Lower lobe of right lung (tissue), 2 donors: ENCODE data around the gene RNF144A. TPM values are rescaled to one million over a fixed set of nuclear protein-coding genes. Genes with fewer than 3 reads are reported as not detected.

Experiments used
- ATAC-seq, 2 donors: fragments of 200-7000 bp; cut with Tn5 transposase; one replicate each; pipeline ENCODE4 v1.9.1; 2020 to 2022; ENCODE audit warnings: mild to moderate bottlenecking in 2 of 2, moderate library complexity in 2 of 2
- DNase-seq: peaks from one replicate; pipeline ENCODE4 v3.0.0-alpha.2; 2020
- H3K27ac ChIP-seq: fragments of 200-600 bp; one replicate; pipeline ENCODE4 v1.8.0; 2022
- H3K27me3 ChIP-seq: fragments of 200-600 bp; one replicate; pipeline ENCODE4 v1.8.0; 2022; ENCODE audit warnings: low read depth
- H3K36me3 ChIP-seq: fragments of 200-600 bp; one replicate; pipeline ENCODE4 v1.8.0; 2022; ENCODE audit warnings: mild to moderate bottlenecking
- H3K4me1 ChIP-seq: fragments of 200-600 bp; one replicate; pipeline ENCODE4 v1.8.0; 2022
- H3K4me3 ChIP-seq: fragments of 200-600 bp; one replicate; pipeline ENCODE4 v1.8.0; 2022; ENCODE audit warnings: mild to moderate bottlenecking
- H3K9me3 ChIP-seq: fragments of 200-600 bp; one replicate; pipeline ENCODE4 v1.8.0; 2022
- CTCF ChIP-seq: fragments of 200-600 bp; IDR thresholded peaks from one replicate; pipeline ENCODE4 v1.8.0; 2022; ENCODE audit warnings: antibody characterized with exemption, mild to moderate bottlenecking
- intact Hi-C: fragments of 100-400 bp; cut with DNase I; formaldehyde crosslinking; loops from one replicate; pipeline ENCODE4 v1.11.0; 2022
- total RNA-seq: library from RNA; stranded (reverse); fragmentation: NEBNext Ultra II Directional; extraction: Animal tissue kit (Norgen Biotek cat#: 25700); gene quantifications from one replicate; pipeline ENCODE4 v1.2.1, GENCODE V29; 2021
- donor health status: DM: no; HTN: yes; CAD: no; lungs with severe emphysema.

Gene RNF144A
- total RNA-seq, 1 donor from 2014 or later: 13.9 TPM

GRCh38 chr2:6982449-6982848, 65.2 kb downstream of the RNF144A start:
- Histone ChIP-seq H3K27me3 (no peaks in the 10 kb centered on the region), H3K4me1 (peaks cover 38% of the 10 kb centered on the region), H3K27ac (no peak overlapping the region), H3K36me3 (no peaks in the 10 kb centered on the region), H3K4me3 (no peak overlapping the region), H3K9me3 (no peaks in the 10 kb centered on the region)
- intact Hi-C loops: no loop called here
- TF ChIP-seq CTCF: no peak
- ATAC-seq (no peak), DNase-seq (no peak)

GRCh38 chr2:6982934-6983589, 65.8 kb downstream of the RNF144A start:
- H3K27ac ChIP-seq: no peak overlapping the region
- intact Hi-C loops: no loop called here
- no peaks in the 10 kb centered on the region for H3K27me3 ChIP-seq
- no peak overlapping the region for H3K4me3 ChIP-seq
- no peak for ATAC-seq
- H3K4me1 ChIP-seq: peaks cover 31% of the 10 kb centered on the region
- no peak for DNase-seq
- H3K36me3 ChIP-seq: no peaks in the 10 kb centered on the region
- no peaks in the 10 kb centered on the region for H3K9me3 ChIP-seq
- TF ChIP-seq CTCF: no peak

- ATAC-seq (peak; percentile 75 to 84), DNase-seq (no peak)
- no peak overlapping the region for H3K4me3 ChIP-seq
- intact Hi-C loops: no loop called here
- H3K27ac ChIP-seq: peak overlapping the region; percentile 24
- peaks cover 29% of the 10 kb centered on the region for H3K4me1 ChIP-seq
- H3K27me3 ChIP-seq: no peaks in the 10 kb centered on the region
- H3K36me3 ChIP-seq: no peaks in the 10 kb centered on the region
- no peaks in the 10 kb centered on the region for H3K9me3 ChIP-seq
- TF ChIP-seq CTCF: no peak
These were observed 69.2 kb downstream of the RNF144A start for GRCh38 chr2:6986301-6986911.

GRCh38 chr2:6986912-6987361, 69.7 kb downstream of the RNF144A start:
- Histone ChIP-seq H3K36me3 (no peaks in the 10 kb centered on the region), H3K4me1 (peaks cover 29% of the 10 kb centered on the region), H3K27me3 (no peaks in the 10 kb centered on the region), H3K27ac (no peak overlapping the region), H3K9me3 (no peaks in the 10 kb centered on the region), H3K4me3 (no peak overlapping the region)
- no peak for TF ChIP-seq CTCF
- DNase-seq (no peak), ATAC-seq (no peak)
- intact Hi-C loops: no loop called here

GRCh38 chr2:6990871-6991270, 73.7 kb downstream of the RNF144A start:
- no peak overlapping the region for H3K27ac ChIP-seq
- DNase-seq (no peak), ATAC-seq (no peak)
- no peaks in the 10 kb centered on the region for H3K36me3 ChIP-seq
- no peak overlapping the region for H3K4me3 ChIP-seq
- H3K4me1 ChIP-seq: peaks cover 38% of the 10 kb centered on the region
- intact Hi-C loops: no loop called here
- H3K27me3 ChIP-seq: no peaks in the 10 kb centered on the region
- TF ChIP-seq CTCF: no peak
- H3K9me3 ChIP-seq: no peaks in the 10 kb centered on the region
